Measurements from ENCODE around the gene TFAP2C.

Gene TFAP2C

GRCh38 chr20:56631990-56632327 lies 2.9 kb downstream of the TFAP2C start:
- no peak for TF ChIP-seq CTCF (IDR thresholded peaks at IDR 0.05; ENCODE audit: borderline replicate concordance, extremely low read depth, low read length, poor library complexity, severe bottlenecking)
- TF ChIP-seq EZH2 (IDR thresholded peaks at IDR 0.05; ENCODE audit: borderline replicate concordance, low read depth, low read length, severe bottlenecking), result no peak
- no peak overlapping the region for H3K4me3 ChIP-seq (ENCODE audit: low read depth in 1 of 2, low read length in 2 of 2)
- H3K79me2 ChIP-seq (ENCODE audit: insufficient read depth, low read length), result no peaks in the 10 kb centered on the region
- H3K27me3 ChIP-seq (ENCODE audit: insufficient read depth, low read length, poor library complexity), result peaks cover 18% of the 10 kb centered on the region
- no peaks in the 10 kb centered on the region for H3K36me3 ChIP-seq (ENCODE audit: insufficient read depth, low read length)
- no peak overlapping the region for H3K27ac ChIP-seq (ENCODE audit: low read length)
- H2AFZ ChIP-seq (ENCODE audit: low read depth, low read length), result no peak overlapping the region
- no peak for ATAC-seq (ENCODE audit: insufficient read depth, low read depth)
- no peaks in the 10 kb centered on the region for H4K20me1 ChIP-seq (ENCODE audit: insufficient read depth, low read length)
- peaks cover 4% of the 10 kb centered on the region for H3K9me3 ChIP-seq (ENCODE audit: insufficient read depth, low read length, severe bottlenecking)
- H3K9ac ChIP-seq (ENCODE audit: low read depth, low read length), result no peak overlapping the region
- no peak overlapping the region for H3K4me2 ChIP-seq (ENCODE audit: insufficient read depth, low read length)
- no peak for DNase-seq
- no peaks in the 10 kb centered on the region for H3K4me1 ChIP-seq (ENCODE audit: insufficient read depth, low read length)

GRCh38 chr20:56634307-56634706 lies 5.2 kb downstream of the TFAP2C start:
- no peaks in the 10 kb centered on the region for H3K4me1 ChIP-seq (ENCODE audit: insufficient read depth, low read length)
- TF ChIP-seq EZH2 (IDR thresholded peaks at IDR 0.05; ENCODE audit: borderline replicate concordance, low read depth, low read length, severe bottlenecking) (no peak), CTCF (IDR thresholded peaks at IDR 0.05; ENCODE audit: borderline replicate concordance, extremely low read depth, low read length, poor library complexity, severe bottlenecking) (no peak)
- no peaks in the 10 kb centered on the region for H3K9me3 ChIP-seq (ENCODE audit: insufficient read depth, low read length, severe bottlenecking)
- DNase-seq (no peak), ATAC-seq (ENCODE audit: insufficient read depth, low read depth) (no peak)
- H3K36me3 ChIP-seq (ENCODE audit: insufficient read depth, low read length), result no peaks in the 10 kb centered on the region
- no peak overlapping the region for H3K4me2 ChIP-seq (ENCODE audit: insufficient read depth, low read length)
- H4K20me1 ChIP-seq (ENCODE audit: insufficient read depth, low read length), result no peaks in the 10 kb centered on the region
- H3K27ac ChIP-seq (ENCODE audit: low read length), result no peak overlapping the region
- no peak overlapping the region for H3K4me3 ChIP-seq (ENCODE audit: low read depth in 1 of 2, low read length in 2 of 2)
- peaks cover 28% of the 10 kb centered on the region for H3K27me3 ChIP-seq (ENCODE audit: insufficient read depth, low read length, poor library complexity)
- H3K9ac ChIP-seq (ENCODE audit: low read depth, low read length), result no peak overlapping the region
- H2AFZ ChIP-seq (ENCODE audit: low read depth, low read length), result no peak overlapping the region
- H3K79me2 ChIP-seq (ENCODE audit: insufficient read depth, low read length), result no peaks in the 10 kb centered on the region

GRCh38 chr20:56634735-56635385 lies 5.8 kb downstream of the TFAP2C start:
- no peaks in the 10 kb centered on the region for H3K36me3 ChIP-seq (ENCODE audit: insufficient read depth, low read length)
- DNase-seq, result no peak
- no peak for TF ChIP-seq EZH2 (IDR thresholded peaks at IDR 0.05; ENCODE audit: borderline replicate concordance, low read depth, low read length, severe bottlenecking)
- TF ChIP-seq CTCF (IDR thresholded peaks at IDR 0.05; ENCODE audit: borderline replicate concordance, extremely low read depth, low read length, poor library complexity, severe bottlenecking), result no peak
- H4K20me1 ChIP-seq (ENCODE audit: insufficient read depth, low read length), result no peaks in the 10 kb centered on the region
- H3K4me2 ChIP-seq (ENCODE audit: insufficient read depth, low read length), result no peak overlapping the region
- no peak overlapping the region for H3K27ac ChIP-seq (ENCODE audit: low read length)
- H3K9me3 ChIP-seq (ENCODE audit: insufficient read depth, low read length, severe bottlenecking), result no peaks in the 10 kb centered on the region
- peaks cover 28% of the 10 kb centered on the region for H3K27me3 ChIP-seq (ENCODE audit: insufficient read depth, low read length, poor library complexity)
- no peak overlapping the region for H3K4me3 ChIP-seq (ENCODE audit: low read depth in 1 of 2, low read length in 2 of 2)
- no peak overlapping the region for H2AFZ ChIP-seq (ENCODE audit: low read depth, low read length)
- H3K9ac ChIP-seq (ENCODE audit: low read depth, low read length), result no peak overlapping the region
- no peak for ATAC-seq (ENCODE audit: insufficient read depth, low read depth)
- H3K79me2 ChIP-seq (ENCODE audit: insufficient read depth, low read length), result no peaks in the 10 kb centered on the region
- no peaks in the 10 kb centered on the region for H3K4me1 ChIP-seq (ENCODE audit: insufficient read depth, low read length)

Data from DND-41 (cell line).